Erythroblast (primary cell): Measurements from ENCODE around the gene GNS.

ENCODE experiments used
- GATA1 ChIP-seq: IDR thresholded peaks from 2 replicates; pipeline ENCODE4 v1.6.1; 2011; ENCODE audit warnings: low read depth, mild to moderate bottlenecking, control low read depth, low read length, moderate library complexity
- POLR2A ChIP-seq: IDR thresholded peaks from 2 replicates; pipeline ENCODE4 v1.6.1; 2011; ENCODE audit warnings: mild to moderate bottlenecking, low read length

DNA sequence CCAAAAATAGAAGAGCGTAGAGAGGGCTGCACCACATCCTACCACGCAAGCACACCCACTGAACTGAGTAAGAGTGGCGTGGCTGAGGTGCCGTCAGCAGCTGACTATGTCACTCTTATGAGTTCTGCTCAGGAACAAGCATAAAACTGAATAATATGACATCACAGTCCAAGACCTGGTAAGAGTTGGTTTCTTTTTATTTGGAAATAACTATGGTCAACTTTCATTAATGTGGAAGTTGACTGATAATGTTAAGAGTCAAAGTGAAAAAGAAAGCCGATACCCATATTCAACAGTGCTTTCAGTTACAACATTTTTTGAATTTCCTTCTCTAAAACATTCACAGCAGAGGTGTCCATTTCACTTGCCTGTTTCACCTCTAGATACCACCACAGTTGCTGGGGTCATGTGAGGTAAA, 44.6 kb downstream of the GNS start:
- no peak for TF ChIP-seq POLR2A
- TF ChIP-seq GATA1, result no peak
